Gastroesophageal sphincter (tissue), 4 donors: ENCODE data around the gene TSPAN8. TPM values are rescaled to one million over a fixed set of nuclear protein-coding genes. Genes with fewer than 3 reads are reported as not detected.

Experiments used
- ATAC-seq: fragments of 150-250 bp; one replicate; pipeline ENCODE4 v1.9.1; 2016; ENCODE audit warnings: mild to moderate bottlenecking, moderate library complexity
- H3K27ac ChIP-seq, 4 donors: fragments of 200-600 bp; sonication (generic) in 3 of 4; 1 replicate in 3 of 4; 2 replicates in 1 of 4; pipeline ENCODE4 v1.5.1; 2016 to 2019
- H3K27me3 ChIP-seq: fragments of 200-600 bp; sonication (generic); one replicate; pipeline ENCODE4 v1.5.1; 2019
- H3K36me3 ChIP-seq, 2 donors: fragments of 200-600 bp; sonication (generic); one replicate each; pipeline ENCODE4 v1.5.1; 2019; ENCODE audit warnings: control low read depth in 1 of 2
- H3K4me1 ChIP-seq, 3 donors: fragments of 200-600 bp; sonication (generic); 1 replicate in 2 of 3; 2 replicates in 1 of 3; pipeline ENCODE4 v1.5.1; 2016 to 2019; ENCODE audit warnings: control low read depth in 2 of 3
- H3K4me3 ChIP-seq, 2 donors: fragments of 200-600 bp; sonication (generic); one replicate each; pipeline ENCODE4 v1.5.1; 2019; ENCODE audit warnings: mild to moderate bottlenecking in 1 of 2, moderate library complexity in 1 of 2
- H3K9me3 ChIP-seq, 3 donors: fragments of 200-600 bp; sonication (generic); one replicate each; pipeline ENCODE4 v1.5.1; 2017 to 2019; ENCODE audit warnings: control low read depth in 2 of 3
- CTCF ChIP-seq, 4 experiments: fragments of 200-600 bp in 2 of 4; fragments of 450-650 bp in 2 of 4; sonication (generic) in 1 of 4; IDR thresholded peaks; one replicate each; pipeline ENCODE4 v1.5.1; 2017 to 2019; ENCODE audit warnings: antibody characterized with exemption in 4 of 4, mild to moderate bottlenecking in 2 of 4, moderate library complexity in 2 of 4
- EP300 ChIP-seq: sonication (generic); formaldehyde crosslinking; IDR thresholded peaks from one replicate; pipeline ENCODE4 v1.6.1; 2017; ENCODE audit warnings: antibody characterized with exemption, mild to moderate bottlenecking
- POLR2A ChIP-seq, 2 donors: fragments of 450-650 bp; IDR thresholded peaks; one replicate each; pipeline ENCODE4 v1.6.1; 2017; ENCODE audit warnings: antibody characterized with exemption in 2 of 2, mild to moderate bottlenecking in 2 of 2, moderate library complexity in 1 of 2
- POLR2AphosphoS5 ChIP-seq: sonication (generic); formaldehyde crosslinking; IDR thresholded peaks from one replicate; pipeline ENCODE4 v1.6.1; 2017; ENCODE audit warnings: antibody characterized with exemption
- WGBS, 2 donors: methylation state at CpG; one replicate each; pipeline ENCODE4 v1.1.5; 2018; ENCODE audit warnings: low coverage in 1 of 2; 5-methylcytosine and 5-hydroxymethylcytosine counted together
- total RNA-seq, 4 donors: library from RNA; depleted of rRNA; stranded (reverse); fragments of >200 nt; gene quantifications; one replicate each; pipeline ENCODE4 v1.1.0, GENCODE V29; 2016

Gene TSPAN8
- total RNA-seq, 4 donors from 2014 or later = 0.81 to 5.9 (median 3.3) TPM

- TF ChIP-seq POLR2AphosphoS5 (no peak), EP300 (no peak), CTCF (IDR thresholded peaks at IDR 0.05) (no peak), POLR2A (IDR thresholded peaks at IDR 0.05) (no peak)
- Histone ChIP-seq H3K36me3 (no peaks in the 10 kb centered on the region), H3K4me1 (no peaks in the 10 kb centered on the region), H3K27ac (no peak overlapping the region), H3K4me3 (no peak overlapping the region), H3K9me3 (no peaks in the 10 kb centered on the region), H3K27me3 (no peaks in the 10 kb centered on the region)
- 17 to 29% methylated on average over 2 of the region's 2 CpGs for WGBS, 2 donors
- ATAC-seq = no peak
These were observed 36.9 kb upstream of the TSPAN8 start for GRCh38 chr12:71194657-71195056.

GRCh38 chr12:71193041-71193440 is 35.2 kb upstream of the TSPAN8 start:
- Histone ChIP-seq H3K9me3 (no peaks in the 10 kb centered on the region), H3K27me3 (no peaks in the 10 kb centered on the region), H3K4me3 (no peak overlapping the region), H3K4me1 (no peaks in the 10 kb centered on the region), H3K36me3 (no peaks in the 10 kb centered on the region), H3K27ac (no peak overlapping the region)
- TF ChIP-seq POLR2A (IDR thresholded peaks at IDR 0.05) = no peak
- no peak for TF ChIP-seq POLR2AphosphoS5
- no peak for TF ChIP-seq EP300
- no peak for TF ChIP-seq CTCF (IDR thresholded peaks at IDR 0.05)
- no peak for ATAC-seq
- 50 to 70% methylated on average over 1 of the region's 1 CpG for WGBS, 2 donors

GRCh38 chr12:71191509-71192196 is 33.9 kb upstream of the TSPAN8 start:
- Histone ChIP-seq H3K27me3 (no peaks in the 10 kb centered on the region), H3K36me3 (no peaks in the 10 kb centered on the region), H3K27ac (no peak overlapping the region), H3K4me1 (no peaks in the 10 kb centered on the region), H3K4me3 (no peak overlapping the region), H3K9me3 (peaks cover 0 to 9% (median 0%) of the 10 kb centered on the region in 3 donors)
- ATAC-seq = no peak
- WGBS, 2 donors = 34 to 43% methylated on average over 5 of the region's 5 CpGs
- TF ChIP-seq CTCF (IDR thresholded peaks at IDR 0.05) (no peak), POLR2A (IDR thresholded peaks at IDR 0.05) (no peak), POLR2AphosphoS5 (no peak), EP300 (no peak)

- TF ChIP-seq EP300 (no peak), POLR2A (IDR thresholded peaks at IDR 0.05) (no peak), POLR2AphosphoS5 (no peak), CTCF (IDR thresholded peaks at IDR 0.05) (no peak)
- no peaks in the 10 kb centered on the region for H3K36me3 ChIP-seq
- ATAC-seq = no peak
- no peaks in the 10 kb centered on the region for H3K4me1 ChIP-seq
- WGBS, 2 donors = 58 to 60% methylated on average over 4 of the region's 4 CpGs
- peaks cover 0 to 9% (median 0%) of the 10 kb centered on the region in 3 donors for H3K9me3 ChIP-seq
- H3K4me3 ChIP-seq = no peak overlapping the region
- no peak overlapping the region for H3K27ac ChIP-seq
- no peaks in the 10 kb centered on the region for H3K27me3 ChIP-seq
These were observed 33.0 kb upstream of the TSPAN8 start for GRCh38 chr12:71190822-71191221.

- no peak for ATAC-seq
- H3K4me3 ChIP-seq = no peak overlapping the region
- H3K4me1 ChIP-seq = no peaks in the 10 kb centered on the region
- no peaks in the 10 kb centered on the region for H3K27me3 ChIP-seq
- no peak overlapping the region for H3K27ac ChIP-seq
- TF ChIP-seq EP300 (no peak), CTCF (IDR thresholded peaks at IDR 0.05) (no peak), POLR2A (IDR thresholded peaks at IDR 0.05) (no peak), POLR2AphosphoS5 (no peak)
- 100% methylated on average over 1 of the region's 3 CpGs; no CpG with 5 or more reads in 1 of the 2 donors for WGBS, 2 donors
- H3K9me3 ChIP-seq = peaks cover 0 to 9% (median 0%) of the 10 kb centered on the region in 3 donors
- no peaks in the 10 kb centered on the region for H3K36me3 ChIP-seq
These were observed 29.6 kb upstream of the TSPAN8 start for GRCh38 chr12:71187379-71187778.
